IPS DF 19.7 (cell line): ENCODE data around the gene PPP2R5C.

ENCODE experiments used
- DNase-seq: peaks from one replicate; pipeline ENCODE4 v3.0.0-alpha.2; 2013; ENCODE audit warnings: low read depth, low spot score

The PPP2R5C gene

DNA sequence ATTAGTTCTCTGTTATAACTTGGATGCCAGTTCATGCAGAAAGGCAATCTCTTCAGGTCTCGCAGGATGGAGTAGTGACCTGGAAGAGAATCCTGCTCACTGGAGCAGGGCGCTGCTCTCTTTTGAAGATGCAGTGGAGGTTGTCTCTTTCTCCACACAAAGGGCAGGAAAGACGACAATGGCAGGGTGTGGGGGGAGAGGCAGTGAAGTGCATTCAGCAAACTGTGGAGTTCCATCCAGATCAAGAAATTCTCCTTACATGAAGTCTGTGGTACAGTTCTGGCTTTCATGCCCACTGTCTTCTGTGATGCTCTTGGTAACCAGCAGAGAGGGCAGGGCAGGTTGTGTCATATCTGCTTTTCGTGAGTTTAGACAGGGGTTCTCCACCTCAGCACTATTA is 6.6 kb upstream of the PPP2R5C start:
- DNase-seq, result no peak

DNA sequence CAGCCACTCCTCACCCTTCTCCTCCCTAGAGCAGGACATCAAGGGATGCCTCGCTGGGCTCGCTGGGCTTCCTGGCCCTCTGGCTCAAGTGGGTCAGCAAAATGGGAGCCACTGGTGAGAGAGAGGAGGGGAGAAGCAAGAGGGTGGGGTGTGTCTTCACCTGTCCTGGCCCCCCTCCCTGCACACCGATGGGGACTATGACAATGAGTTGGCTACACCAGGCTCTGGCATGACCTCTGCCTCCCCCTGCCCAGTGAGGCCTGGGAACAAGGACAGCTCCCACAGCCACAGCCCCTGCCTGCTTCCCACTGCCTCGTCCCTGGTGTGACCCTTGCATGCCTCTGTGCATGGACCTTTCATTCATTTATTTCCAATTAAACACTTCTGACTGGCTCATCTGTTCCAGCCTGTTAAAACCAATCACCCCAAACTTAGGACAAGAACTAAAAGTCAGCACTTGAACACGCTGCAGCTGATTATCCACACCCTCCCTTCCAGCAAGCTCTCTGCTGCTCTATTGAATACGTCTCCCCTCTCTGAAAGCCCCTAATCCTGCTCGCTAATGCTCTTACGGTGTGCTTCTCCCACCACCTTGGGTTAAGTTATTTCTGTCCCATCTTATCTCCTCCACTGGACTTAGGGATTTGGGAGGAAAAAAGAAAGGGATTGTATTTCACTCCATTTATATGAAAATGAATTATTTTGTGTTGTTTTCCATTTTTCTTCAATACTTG is 5.8 kb upstream of the PPP2R5C start:
- DNase-seq, result no peak

DNA sequence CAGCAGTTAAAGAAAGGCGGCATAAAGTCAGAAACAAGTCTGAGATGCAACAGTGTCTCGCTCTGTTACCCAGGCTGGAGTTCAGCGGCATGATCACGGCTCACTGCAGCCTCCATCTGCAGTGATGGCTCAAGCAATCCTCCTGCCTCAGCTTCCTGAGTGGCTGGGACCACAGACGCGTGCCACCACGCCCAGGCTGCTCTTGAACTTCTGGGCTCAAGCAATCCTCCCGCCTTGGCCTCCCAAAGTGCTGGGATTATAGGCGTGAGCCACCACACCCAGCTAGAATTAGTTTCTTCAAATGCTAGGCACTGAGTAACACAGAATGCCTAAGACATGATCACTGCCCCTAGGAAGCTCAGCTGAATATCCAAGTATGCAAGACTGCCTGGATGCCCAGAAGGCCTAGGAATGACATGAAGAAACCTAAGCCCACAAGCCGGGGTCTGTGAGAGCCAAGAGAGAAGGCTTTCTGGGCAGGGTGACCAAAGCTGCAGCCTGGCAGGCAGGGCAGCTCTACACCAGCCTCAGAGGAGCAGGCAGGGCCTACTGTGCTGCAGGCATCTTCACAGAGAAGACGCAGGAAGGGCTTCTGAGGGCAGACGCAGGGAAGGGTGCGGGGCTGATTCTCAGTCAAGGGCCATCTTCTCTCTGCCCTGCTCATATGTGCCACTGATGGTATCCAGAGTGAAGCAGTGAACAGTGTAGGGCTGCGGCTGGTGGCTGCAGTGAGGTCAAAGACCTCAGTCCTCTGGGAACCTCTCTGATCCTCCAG is 4.3 kb upstream of the PPP2R5C start:
- no peak for DNase-seq

DNA sequence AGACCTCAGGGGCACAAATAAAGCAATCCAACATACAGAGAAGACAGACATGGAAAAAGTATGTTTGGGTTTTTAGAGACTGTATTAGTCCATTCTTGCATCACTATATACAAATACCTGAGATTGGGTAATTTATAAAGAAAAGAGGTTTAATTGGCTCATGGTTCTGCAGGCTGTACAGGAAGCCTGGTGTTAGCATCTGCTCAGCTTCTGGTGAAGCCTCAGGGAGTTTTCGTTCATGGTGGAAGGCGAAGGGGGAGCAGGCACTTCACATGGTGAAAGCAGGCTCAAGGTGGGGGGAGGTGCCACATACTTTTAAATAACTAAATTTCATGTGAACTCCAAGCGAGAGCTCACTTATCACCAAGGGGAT is 3.7 kb upstream of the PPP2R5C start:
- DNase-seq, result no peak

DNA sequence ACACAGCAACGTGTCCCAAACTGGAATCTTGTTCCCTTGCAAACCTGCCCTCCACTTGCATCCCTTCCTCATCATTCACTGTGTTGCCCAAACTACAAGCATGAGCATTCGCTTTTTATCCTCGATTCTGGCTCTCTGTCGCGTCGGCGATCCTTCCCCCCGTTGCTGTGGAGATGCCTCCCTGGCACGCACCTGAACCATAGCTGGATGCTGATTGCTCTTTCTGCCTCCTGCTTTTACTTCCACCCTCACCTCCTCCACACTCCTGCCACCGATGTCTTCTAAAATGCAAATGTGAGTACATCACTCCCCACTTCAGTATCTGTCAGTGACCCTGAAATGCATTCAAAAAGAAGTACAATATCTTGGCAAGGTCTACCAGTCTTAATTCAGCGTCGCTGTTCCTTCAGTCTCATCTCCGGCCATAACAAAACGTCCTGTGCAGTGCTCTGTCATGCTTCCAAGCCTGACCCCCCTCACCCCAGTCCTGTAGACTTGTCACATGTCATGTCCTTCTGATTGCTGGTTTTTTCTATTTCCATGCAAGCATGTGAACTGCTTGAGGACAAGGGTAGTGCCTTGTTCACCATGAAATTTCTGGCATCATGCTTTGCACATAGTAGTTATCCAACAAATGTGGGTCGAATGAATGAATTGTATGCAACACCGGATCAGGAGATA is 2.5 kb upstream of the PPP2R5C start:
- no peak for DNase-seq

DNA sequence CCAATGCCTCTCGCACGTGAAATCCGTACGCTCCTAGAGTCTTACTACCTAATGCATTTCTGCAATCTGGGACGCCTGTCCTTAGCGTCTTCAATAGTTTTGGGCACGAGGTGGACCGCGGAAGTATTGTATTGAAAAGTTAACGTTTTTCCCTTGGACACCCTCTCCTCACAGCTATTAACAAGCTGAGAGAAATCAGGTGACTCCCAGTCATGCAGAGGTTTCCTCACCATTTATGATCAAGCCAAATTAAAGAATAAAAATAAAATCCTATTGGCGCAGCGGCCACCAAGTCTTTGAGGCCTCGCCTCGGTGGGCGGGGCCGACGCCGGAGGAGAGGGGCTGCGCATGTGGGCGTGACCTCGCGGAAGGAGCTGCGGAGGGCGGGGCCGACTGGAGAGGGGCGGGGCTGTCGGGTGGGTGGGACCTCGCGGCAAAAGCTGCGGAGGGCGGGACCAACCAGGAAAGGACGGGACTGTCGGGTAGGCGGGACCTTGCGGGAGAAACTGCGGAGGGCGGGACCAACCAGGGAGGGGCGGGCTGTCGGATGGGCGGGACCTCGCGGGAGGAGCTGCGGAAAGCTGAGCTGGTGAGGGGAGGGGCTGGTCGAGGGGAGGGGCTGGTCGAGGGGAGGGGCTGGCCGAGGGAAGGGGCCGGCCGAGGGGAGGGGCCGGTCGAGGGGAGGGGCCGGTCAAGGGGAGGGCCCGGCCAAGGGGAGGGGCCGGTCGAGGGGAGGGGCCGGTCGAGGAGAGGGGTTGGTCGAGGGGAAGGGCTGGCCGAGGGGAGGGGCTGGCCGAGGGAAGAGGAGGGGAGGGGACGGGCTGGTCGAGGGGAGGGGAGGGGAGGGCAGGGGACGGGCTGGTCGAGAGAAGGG is 1.1 kb upstream of the PPP2R5C start:
- DNase-seq, result no peak

DNA sequence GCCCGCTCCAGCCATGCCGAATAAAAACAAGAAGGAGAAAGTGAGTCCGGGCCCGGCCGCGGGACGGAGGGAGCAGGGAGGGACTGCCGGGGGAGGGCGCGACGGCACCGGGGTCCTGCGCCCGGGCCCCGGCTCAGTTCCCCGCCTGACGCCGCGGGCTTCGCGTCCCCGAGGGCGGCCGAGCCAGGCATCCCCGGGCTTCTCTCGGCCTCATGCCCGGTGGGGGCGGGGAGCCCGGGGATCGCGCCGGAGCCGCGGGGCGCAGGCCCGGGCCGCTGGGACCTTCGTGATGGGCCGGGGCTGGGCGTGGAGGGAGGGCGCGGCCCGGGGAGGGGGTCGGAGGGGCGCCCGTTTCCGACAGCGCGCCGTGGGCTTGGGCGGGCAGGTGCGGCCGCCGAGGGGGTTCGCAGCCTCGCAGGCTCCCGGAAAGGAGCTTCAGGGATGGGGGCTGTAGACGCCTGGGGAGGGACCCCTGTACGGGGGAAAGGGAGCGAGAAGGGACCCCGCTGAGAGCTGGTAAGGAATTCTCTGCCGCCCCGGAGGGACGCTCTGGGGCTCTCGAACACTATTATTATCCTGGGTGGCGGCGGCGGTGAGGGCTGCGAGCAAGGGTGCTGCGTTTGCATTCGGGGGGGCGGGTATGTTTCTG is 496 bp downstream of the PPP2R5C start:
- DNase-seq, result no peak

DNA sequence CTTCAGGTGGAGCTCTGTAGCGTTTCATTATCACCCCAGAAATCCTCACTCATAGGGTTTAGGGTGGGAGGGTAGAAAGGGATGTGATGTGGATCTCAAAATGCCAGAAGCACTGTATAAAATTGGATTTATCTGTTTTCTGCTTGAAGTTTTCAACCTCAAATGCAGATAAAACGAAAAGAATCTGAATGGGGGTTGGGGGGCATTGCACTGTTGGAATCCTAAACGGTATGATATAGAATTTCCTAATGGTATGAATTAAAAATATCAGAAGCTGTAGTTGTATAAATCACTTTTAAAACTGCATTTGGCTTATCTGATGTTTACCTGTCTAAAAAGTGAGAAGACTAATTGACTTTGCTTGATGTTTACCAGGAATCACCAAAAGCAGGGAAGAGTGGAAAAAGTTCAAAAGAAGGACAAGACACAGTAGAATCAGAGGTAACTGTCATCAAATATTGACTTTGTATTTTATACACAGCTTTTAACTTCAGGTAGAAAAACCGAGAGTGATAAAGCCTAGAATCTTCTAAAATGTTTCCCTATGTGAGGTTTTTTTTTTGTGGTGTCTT is 1.1 kb downstream of the PPP2R5C start:
- DNase-seq, result no peak

DNA sequence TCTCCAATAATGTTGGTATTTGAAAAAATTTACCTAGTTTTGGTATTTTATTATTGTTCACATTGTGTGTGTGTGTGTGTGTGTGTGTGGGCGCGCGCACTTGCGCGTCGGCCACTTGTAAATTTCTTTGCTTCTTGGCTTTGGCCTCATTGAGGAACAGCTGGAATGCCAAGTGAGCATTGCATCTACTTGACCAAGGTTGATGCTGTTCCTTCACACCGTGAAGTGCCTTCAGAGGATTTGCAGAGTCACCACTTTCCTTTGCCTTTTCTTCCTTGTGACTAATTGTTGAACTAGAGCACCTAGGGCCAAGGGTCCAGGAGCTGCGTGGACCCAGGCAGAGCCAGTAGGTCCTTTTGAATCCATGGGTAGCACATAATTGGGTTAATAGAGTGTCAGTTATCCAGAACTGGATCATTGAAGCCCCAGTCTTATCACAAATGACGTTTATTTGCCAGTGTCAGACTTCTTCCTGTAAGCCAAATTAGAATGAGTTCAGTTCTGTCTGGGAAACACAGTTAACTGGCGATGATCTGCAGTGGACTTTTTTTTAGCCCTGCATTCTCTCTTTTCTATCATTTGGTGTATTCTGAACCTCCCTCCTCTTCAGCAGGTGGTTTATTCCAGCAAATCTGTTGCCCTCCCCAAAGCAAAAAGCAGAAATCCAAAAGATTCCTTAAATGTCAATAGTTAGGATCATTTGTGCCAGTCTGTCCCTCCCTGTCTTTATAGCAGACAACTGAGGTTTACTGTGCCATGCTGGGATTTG is 2.6 kb downstream of the PPP2R5C start:
- DNase-seq, result no peak

DNA sequence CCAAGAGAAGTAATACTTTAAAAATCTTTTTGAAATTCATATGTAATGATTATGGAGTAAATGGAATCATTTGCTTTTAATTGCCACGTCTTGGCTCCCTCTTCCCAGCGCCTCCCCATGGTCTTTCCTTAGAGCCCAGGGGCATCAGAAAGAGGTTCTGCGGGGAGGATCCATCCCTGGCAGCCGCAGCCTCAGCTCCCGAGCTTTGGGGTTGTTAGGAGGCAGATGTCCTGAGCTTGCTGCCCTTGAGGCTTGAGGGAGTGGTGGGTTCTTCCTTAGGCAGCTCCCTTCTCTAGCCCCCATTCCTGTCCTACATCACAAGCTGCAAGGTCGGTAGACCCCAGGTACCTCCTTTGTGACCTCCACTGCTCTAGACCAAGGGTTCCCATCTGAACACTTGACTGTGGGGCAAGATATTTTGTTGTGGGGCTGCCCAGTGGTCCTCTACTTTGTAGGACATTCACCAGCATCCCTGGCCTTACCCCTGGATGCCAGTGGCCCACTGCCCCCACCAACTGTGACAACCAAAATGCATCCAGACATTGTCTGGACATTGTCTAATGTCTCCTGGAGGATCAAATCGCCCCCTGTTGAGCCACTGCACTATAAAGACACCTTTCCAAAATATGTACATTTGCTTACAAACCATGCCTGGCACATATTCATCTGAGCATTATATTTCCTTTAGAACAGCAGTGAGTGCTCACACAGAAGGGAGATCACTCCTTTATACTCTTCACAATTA is 6.3 kb downstream of the PPP2R5C start:
- no peak for DNase-seq

DNA sequence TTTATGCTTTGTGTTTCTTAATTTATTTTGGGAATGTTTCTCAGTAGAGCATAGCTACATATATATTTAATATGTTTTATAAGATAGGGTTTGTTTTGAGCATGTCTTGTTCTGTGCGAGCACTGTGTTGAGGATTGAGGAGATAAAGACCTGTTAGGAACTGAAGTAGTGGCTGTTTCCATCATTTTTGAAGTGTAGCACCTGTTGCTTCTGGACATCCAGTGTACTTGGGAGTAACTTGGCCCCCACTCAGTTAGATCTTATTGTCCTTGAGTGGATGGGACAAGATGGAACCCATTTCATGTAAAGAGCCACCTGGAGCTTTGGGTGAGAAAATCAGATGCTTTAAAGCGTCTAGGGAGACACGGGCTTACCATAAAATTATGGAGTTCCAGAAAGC is 8.7 kb downstream of the PPP2R5C start:
- DNase-seq, result no peak

DNA sequence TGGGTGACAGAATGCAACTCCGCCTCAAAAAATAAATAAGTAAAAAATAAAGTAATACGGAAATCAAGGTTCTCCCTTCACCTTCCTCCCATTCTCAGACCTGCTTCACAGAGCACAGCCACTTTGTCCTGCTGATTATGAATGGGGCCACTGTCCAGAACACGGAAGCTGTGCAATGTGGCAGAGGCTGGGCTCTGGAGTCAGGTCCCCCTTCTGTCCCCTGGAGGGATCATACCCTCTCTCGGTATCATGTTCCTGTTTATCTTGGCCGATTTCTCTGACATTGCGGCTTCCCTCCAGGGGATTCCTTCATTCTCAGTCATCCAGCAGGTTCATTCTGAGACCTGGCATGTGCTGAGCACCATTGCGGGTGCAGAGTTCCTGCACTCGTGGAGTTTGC is 11.3 kb downstream of the PPP2R5C start:
- DNase-seq, result no peak

DNA sequence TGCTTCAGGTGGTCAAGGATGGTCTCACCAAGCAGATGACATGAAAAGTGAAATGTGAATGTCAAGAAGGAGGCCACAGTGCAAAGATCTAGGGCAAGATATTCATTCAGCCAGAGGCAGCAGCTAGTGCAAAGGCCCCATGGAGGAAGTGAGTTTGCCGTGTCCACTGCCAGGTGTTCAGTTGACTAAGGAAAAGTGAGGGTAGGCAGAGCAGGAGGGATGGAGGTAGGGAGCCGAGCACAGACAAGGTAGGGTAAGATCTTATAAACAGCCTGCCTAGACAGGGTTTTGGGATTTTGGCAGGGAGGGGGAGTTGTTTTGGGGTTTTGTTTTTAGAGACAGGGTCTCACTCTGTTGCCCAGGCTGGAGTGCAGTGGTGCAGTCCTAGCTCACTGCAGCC is 11.9 kb downstream of the PPP2R5C start:
- DNase-seq, result no peak

DNA sequence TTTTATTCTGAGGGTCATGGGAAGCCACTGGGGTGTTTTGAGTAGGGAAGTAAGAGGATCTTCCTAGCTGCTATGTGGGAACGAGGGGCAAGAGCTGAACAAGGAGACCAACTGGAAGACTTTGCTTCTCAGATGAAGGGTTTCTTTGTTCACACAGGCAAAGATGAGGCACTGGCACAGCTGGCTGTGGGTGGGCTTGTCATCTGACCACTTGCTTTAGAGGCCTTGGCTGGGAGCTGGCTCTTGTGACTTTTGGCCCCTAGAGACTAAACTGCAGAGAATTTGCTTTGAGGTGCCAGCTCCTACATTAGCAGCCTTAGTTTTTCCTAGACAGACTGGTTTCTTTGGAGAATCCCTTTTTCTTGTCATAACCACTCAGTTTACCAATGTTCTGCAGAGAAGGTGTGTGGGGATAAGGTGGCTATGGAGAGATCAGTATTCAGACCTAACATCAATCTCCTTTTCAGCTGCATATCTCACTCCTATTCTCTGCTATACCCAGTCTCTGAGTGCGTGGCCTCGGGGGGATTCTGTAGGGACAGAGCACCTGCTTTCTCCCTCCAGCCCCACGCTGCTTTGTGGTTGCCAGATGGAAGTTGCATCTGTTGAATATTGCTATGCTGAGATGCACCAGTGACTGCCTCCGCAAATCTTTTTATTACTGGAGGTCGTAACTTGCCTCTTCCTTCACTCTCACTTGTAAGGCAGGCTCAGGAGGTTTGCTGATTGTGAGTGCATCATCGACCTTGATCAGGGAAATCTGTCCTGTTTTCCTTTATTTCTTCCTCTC is 12.7 kb downstream of the PPP2R5C start:
- no peak for DNase-seq

DNA sequence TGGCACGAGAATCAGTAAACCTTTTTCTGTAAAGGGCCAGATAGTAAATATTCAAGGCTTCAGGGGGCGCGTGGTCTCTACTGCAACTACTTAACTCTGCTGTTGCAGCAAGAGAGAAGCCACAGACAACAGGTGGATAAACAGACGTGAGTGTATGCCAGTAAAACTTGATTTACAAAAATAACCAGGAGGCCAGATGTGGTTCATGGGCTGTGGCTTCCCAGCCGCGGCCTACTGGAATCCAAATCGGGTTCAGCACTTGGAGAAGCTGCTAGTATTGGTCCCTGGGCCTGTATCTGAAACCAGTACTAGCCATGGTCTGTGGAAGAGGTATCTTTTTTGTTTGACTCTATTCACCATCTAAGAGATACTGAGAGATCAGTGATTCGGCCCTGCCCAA is 13.3 kb downstream of the PPP2R5C start:
- DNase-seq, result no peak

DNA sequence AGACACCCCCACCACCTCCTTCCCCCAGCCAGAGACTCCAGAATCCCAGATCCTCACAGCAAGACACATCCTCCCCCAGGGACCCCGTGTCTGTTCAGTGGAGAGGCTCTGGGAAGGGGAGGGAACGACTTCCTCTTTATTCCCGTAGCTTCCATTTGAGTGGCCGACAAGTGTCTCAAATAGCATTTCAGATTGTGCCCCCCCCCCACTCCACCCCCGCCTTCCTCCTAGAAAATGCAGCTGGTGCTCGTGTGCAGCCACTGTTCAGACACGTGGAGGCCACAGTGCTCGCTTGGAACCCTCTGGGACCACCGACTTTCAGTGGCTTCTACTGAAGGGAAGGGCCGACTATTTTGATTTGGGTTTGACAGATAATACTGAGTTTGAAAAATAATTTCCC is 14.3 kb downstream of the PPP2R5C start:
- DNase-seq, result no peak

DNA sequence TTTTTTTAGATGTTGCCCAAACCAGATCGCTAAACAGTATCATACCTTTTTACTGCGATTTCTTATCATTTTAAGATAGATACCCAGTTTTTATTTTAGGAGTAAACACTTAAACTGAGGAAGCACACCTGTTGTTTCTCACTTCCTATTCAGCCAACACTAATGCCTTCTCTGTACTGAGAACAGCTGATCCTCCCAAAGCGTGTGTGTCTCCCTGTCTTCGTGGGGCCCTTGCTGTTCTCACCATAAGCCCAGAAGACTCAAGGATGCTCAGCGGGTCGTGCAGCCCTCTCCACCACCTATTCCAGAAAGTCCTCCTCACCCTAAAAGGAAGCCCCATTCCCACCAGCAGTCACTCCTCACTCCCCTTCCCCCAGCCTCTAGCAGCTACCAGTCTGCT is 14.8 kb downstream of the PPP2R5C start:
- DNase-seq, result no peak

DNA sequence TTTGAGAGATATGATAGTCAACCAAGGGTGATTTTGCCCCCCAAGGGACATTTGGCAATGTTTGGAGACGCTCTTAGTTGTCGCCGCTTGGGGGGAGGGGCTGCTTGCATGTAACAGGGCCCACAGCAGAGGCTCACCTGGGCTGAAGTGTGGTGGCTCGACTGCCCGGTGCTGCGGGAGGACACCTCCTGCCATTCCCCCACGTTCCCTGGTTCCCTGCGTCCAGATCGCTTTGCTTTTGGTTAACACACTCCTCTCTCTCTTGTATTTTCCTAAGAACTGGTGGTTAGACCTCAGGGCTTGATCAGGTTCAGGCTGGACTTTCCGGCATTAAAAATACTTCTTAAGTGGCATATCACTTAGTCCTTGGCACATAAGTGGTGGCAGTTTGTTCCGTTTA is 18.9 kb downstream of the PPP2R5C start:
- DNase-seq, result no peak

DNA sequence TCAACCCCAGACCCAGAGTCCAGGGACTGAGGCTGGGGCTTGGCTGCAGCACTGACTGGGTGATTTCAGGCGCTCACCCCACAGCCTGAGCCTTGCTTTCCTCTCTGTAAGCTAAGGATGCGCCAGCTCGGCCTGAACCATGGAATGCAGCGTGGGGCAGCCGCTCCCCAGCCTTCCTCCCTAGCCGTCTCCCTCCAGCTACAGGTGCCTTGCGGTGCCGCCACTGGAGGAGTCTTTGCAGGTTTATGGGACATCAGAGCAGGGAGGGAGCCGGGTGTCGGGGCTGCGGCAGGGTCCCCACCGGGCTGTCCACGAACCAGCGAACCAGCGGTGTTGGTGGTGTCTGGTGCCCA is 19.4 kb downstream of the PPP2R5C start:
- DNase-seq, result no peak
